Measurements from ENCODE around the gene MYO3B.
"Not testable (repeated sequence)": the region's sequence is repeated elsewhere in the genome, so short reads cannot be mapped to it uniquely, and the experiment has no call there.

The MYO3B gene

DNA sequence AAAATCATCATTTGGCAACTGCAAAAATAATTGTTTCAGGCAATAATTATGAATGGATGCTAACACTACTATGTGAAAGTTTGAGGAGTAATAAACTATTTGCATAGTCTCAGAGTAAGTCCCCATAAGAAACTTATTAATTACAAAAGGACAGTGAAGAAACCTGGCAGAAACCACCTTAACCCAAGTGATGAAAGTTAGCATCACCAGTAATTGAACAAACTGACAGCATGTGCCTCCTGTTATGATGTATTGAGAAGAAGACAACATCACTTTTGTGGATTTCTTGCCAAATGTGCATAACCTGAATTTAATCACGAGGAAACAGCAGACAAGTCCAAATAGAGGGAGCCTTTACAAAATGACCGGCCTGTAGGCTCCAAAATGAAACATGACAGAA is 353.9 kb downstream of the MYO3B start:
- H3K27ac ChIP-seq: no peak overlapping the region
- CTCF ChIA-PET: no interaction called here
- no peak for DNase-seq (ENCODE audit: low spot score)
- POLR2A ChIA-PET (ENCODE audit: low non-redundant PET): no interaction called here
- TF ChIP-seq, protein P1, sequence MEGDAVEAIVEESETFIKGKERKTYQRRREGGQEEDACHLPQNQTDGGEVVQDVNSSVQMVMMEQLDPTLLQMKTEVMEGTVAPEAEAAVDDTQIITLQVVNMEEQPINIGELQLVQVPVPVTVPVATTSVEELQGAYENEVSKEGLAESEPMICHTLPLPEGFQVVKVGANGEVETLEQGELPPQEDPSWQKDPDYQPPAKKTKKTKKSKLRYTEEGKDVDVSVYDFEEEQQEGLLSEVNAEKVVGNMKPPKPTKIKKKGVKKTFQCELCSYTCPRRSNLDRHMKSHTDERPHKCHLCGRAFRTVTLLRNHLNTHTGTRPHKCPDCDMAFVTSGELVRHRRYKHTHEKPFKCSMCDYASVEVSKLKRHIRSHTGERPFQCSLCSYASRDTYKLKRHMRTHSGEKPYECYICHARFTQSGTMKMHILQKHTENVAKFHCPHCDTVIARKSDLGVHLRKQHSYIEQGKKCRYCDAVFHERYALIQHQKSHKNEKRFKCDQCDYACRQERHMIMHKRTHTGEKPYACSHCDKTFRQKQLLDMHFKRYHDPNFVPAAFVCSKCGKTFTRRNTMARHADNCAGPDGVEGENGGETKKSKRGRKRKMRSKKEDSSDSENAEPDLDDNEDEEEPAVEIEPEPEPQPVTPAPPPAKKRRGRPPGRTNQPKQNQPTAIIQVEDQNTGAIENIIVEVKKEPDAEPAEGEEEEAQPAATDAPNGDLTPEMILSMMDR (conservative IDR thresholded peaks at IDR 0.05; ENCODE audit: low read depth): no peak

DNA sequence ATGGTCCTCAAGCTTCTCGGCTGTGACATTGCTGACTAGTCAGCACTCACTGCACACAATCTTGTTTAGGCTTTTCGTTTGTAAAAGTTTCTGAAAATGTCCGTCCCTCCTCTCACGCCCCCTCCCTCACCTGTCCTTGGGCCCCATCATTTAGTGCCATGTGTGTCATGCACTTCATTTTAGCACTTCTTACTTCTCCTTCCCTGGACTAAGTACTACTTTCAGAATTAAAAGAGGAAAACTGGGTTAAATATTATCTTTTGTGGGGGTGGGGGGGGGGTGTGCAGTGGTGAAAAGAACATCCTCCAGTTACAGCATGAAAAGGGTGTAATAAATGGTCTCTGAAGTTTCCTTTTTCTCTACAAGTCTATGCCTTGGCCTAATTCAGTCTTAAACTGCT is 355.2 kb downstream of the MYO3B start:
- POLR2A ChIA-PET (ENCODE audit: low non-redundant PET): no interaction called here
- no peak overlapping the region for H3K27ac ChIP-seq
- no peak for DNase-seq (ENCODE audit: low spot score)
- TF ChIP-seq, protein P1 (conservative IDR thresholded peaks at IDR 0.05; ENCODE audit: low read depth): no peak
- CTCF ChIA-PET: interaction anchor here (0.7 kb wide), 1 partner anchor 15 kb away, joined by 3 read pairs; no protein-coding TSS in a partner anchor

DNA sequence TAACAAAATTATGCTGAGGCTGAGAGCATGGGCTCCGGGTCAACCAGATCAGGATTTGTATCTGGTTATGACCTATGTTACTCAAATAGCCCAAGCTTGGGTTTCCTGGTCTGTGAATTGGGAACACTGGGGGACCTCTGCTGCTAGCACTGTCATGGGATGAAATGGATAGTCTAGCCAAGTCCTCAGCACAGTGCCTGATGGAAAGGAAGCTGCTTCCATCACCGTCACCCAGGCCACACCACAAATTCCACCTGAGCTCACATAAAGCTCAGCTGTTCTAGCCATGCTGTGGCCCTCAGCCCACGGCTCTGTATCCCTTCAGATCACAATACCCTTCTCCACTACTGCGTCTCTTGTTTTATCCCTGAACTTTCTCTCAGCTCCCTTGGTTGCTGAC is 357.6 kb downstream of the MYO3B start:
- ChIA-PET POLR2A (ENCODE audit: low non-redundant PET) (no interaction called here), CTCF (interaction anchor here (0.6 to 0.7 kb wide), 2 partner anchors 37 to 600 kb away, joined by 3 read pairs; no protein-coding TSS in a partner anchor)
- DNase-seq (ENCODE audit: low spot score): no peak
- no peak overlapping the region for H3K27ac ChIP-seq
- TF ChIP-seq, protein P1 (conservative IDR thresholded peaks at IDR 0.05; ENCODE audit: low read depth): no peak

DNA sequence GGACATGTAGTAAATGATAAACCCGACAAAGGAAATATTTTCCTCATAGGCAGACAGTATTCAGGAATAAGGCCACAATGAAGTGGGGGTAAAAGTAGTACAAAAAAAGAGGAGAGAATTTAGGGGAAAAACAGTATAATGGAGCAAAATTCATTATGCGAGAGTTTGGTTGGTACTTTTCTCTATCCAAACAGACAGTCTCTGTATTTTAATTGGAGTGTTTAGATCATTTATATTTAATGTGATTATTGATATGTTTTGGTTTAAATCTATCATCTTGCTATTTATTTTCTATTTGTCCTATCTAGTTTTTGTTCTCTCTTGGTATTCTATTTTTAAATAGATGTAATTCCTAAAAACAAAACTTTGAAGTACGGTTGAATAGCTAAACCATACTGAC is 366.9 kb downstream of the MYO3B start:
- TF ChIP-seq, protein P1 (conservative IDR thresholded peaks at IDR 0.05; ENCODE audit: low read depth): no peak
- ChIA-PET POLR2A (ENCODE audit: low non-redundant PET) (no interaction called here), CTCF (no interaction called here)
- H3K27ac ChIP-seq: no peak overlapping the region
- no peak for DNase-seq (ENCODE audit: low spot score)

DNA sequence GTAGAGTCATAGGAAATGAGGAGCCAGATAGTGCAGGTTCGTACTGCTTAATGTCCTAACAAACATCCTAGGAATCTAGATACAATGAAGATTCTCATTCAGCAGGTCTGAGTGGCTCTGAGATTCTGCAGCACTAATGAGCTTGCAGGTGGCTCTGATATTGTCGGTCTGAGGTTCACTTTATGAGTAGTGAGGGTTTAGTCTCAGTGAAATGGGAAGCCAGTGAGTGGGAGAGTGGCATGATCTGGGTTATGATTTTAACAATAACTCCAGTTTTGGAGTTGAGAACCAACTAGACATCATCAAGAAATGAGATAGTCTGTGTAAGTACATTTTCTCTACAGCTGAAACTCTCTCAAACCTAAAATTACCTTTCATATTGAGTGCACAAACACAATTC is 370.4 kb downstream of the MYO3B start:
- no peak overlapping the region for H3K27ac ChIP-seq
- CTCF ChIA-PET: interaction anchor here (0.5 kb wide), 1 partner anchor 15 kb away, joined by 3 read pairs; no protein-coding TSS in a partner anchor
- POLR2A ChIA-PET (ENCODE audit: low non-redundant PET): no interaction called here
- DNase-seq (ENCODE audit: low spot score): no peak
- TF ChIP-seq, protein P1 (conservative IDR thresholded peaks at IDR 0.05; ENCODE audit: low read depth): no peak

DNA sequence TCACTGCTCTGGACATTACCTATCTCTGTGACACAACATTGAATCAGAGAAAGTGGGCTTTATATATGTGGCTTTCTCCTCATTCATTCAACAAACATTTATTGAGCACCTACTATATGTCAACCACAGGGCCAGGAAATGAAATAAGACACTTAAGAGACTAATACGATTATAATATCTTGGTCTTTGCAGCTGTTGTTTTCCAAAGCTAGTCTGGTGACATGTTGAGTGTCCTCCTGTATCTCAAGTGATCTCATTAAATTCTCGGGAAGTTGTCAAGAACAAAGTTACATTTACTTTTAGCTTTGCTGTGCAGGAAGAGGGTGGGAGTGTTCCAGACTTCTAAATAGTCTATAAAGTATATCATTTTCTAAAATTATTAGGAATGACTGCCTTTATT is 372.6 kb downstream of the MYO3B start:
- DNase-seq (ENCODE audit: low spot score): no peak
- H3K27ac ChIP-seq: no peak overlapping the region
- CTCF ChIA-PET: interaction anchor here (0.5 kb wide), 1 partner anchor 160 kb away, joined by 3 read pairs; no protein-coding TSS in a partner anchor
- POLR2A ChIA-PET (ENCODE audit: low non-redundant PET): no interaction called here
- TF ChIP-seq, protein P1 (conservative IDR thresholded peaks at IDR 0.05; ENCODE audit: low read depth): no peak

DNA sequence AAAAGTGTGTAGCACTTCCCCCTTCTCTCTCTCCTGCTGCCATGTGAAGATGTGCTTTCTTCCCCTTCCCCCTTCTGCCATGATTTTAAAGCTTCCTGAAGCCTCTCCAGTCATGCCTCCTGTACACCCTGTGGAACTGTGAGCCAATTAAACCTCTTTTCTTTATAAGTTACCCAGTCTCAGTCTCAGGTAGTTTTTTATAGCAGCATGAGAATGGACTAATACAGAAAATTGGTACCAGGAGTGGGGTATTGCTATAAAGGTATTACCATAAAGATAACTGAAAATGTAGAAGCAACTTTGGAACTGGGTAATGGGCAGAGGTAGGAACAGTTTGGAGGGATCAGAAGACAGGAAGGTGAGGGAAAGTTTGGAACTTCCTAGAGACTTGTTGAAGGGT is 374.0 kb downstream of the MYO3B start:
- CTCF ChIA-PET; H3K27ac ChIP-seq; DNase-seq (ENCODE audit: low spot score); POLR2A ChIA-PET (ENCODE audit: low non-redundant PET): not testable (repeated sequence)

Data from RWPE1 (cell line).